ENCODE results near the gene ADAMTS13.

The ADAMTS13 gene

DNA sequence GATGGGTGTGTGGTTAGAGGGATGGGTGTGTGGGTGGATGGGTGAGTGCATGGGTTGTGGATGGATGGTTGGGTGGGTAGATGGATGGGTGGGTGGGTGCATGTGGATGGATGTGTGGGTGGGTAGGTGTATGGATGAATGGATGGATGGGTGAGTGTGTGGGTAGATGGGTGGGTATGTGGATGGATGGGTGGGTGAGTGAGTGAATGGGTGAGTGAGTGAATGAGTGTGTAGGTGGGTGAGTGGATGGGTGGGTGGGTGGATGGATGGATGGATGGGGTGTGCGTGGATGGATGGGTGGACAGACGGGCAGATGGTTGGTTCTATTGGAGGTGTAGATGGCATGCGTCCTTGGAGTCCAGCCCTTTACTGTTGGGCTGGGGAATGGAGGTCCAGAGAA lies 28.8 kb upstream of the ADAMTS13 start:
- DNase-seq: no peak

- DNase-seq: no peak
Measured at GRCh38 chr9:133394687-133395271, 27.4 kb upstream of the ADAMTS13 start.

- DNase-seq: no peak
Measured at GRCh38 chr9:133396952-133397351, 25.2 kb upstream of the ADAMTS13 start.

DNA sequence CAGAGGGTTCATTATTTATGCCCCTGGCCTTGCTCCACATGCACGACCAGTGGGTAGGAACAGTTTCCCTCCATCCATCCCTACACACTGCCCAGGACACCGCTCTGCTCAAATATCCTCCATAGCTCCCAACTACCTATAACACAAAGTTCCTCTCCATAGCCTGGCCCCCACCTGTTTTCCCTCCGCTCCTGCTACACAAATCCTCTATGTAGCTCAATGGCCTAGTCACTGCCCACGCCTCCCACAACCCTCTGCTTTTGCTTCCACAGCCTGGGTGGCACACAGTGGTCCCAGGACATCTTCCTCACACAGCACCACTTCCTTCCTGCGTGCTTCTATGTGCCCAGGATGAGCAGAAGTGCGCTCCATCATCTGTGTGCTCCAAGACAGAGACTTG lies 24.8 kb upstream of the ADAMTS13 start:
- DNase-seq: no peak

DNA sequence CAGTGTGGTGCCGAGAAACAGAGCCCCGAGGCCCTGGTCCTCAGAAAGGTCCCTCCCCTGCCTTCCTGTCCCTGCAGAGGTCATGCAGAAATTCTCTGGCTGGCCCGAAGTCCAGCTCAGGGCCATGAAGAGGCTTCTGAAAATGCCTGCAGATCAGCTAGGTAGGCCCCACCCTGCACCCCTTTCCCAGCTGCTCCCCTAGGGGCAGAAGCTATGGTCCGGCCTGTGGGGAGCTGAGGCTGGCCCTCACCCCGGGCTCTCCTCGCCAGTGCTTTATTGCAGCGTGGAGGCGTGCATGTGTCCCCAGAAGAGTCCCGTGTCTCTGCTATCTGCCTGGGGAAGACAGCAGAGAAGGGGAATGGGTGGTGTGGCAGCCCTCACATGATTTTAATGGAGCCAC lies 24.3 kb upstream of the ADAMTS13 start:
- no peak for DNase-seq

DNA sequence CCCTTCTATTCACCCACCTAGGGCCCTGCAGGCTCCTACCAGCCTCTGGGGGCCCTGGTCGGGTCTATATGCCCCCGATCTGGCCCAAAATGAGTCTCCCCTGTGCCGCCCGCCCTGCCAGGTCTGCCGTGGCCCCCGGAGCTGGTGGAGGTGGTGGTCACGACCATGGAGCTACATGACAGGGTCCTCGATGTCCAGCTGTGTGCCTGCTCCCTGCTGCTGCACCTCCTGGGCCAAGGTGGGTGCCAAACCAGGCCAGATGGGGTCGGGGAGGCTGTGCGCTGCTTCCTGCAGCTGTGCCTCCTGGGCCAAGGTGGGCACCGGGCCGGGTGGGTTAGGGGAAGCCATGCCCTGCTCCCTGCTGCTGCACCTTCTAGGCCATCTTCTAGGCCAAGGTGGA lies 21.9 kb upstream of the ADAMTS13 start:
- DNase-seq: no peak

GRCh38 chr9:133401588-133401987 lies 20.6 kb upstream of the ADAMTS13 start:
- DNase-seq: no peak

- DNase-seq: no peak
Measured at GRCh38 chr9:133402689-133403088, 19.5 kb upstream of the ADAMTS13 start.

GRCh38 chr9:133403766-133404453 lies 18.3 kb upstream of the ADAMTS13 start:
- DNase-seq: no peak

- no peak for DNase-seq
Measured at GRCh38 chr9:133404454-133405002, 17.6 kb upstream of the ADAMTS13 start.

- no peak for DNase-seq
Measured at GRCh38 chr9:133405508-133406438, 16.4 kb upstream of the ADAMTS13 start.

DNA sequence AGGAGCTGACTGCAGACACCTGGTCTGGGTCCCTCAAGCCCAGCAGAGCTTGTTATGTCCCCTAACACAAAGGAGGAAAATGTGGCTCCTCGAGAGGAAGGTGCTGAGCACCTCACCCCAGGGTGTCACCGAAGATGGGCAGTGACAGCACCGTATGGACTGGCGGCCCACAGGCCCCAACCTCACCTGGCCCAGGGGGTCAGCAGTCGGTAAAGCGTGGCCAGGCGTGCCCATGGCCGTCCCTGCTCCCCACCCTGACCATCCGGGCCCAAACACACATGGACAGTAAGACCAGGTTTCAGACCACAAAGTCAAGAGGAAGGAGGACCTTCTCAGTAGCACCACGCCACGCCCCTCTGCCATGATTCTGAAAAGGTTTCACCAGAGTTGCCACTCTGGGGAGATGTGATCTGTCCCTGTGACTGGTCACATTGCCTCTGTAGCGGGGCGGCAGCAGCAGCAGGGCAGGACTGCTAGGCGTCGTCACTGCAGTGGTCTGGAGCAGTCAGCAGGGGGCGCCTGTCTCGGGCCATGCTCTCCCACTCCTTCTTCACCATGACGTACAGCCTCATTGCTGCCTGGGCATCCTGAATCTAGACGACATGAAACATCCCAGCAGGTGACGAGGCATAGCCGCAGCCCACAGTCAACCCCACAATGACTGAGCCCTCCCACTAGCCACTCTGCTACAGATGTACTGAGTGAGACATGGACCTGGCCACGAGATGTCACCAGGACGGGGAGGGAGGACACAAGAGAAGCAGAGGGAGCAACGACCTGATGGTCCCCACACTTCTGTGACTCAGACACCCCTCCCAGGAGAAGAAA lies 15.5 kb upstream of the ADAMTS13 start:
- peak; percentile 58 for DNase-seq

DNA sequence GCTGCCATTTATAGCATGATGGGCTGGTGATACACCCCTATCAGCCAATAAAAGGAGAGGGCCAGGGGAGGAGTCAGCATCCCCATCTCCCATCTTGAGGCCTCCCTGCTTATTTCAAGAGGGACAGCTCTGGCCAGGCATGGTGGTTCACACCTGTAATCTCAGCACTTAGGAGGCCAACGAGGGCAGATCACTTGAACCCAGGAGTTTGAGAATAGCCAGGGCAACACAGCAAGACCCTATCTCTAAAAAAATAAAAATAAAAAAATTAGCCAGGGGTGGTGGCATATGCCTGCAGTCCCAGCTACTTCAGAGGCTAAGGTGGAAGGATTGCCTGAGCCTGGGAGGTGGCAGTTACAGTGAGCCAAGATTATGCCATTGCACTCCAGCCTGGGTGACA lies 14.1 kb upstream of the ADAMTS13 start:
- DNase-seq: no peak

GRCh38 chr9:133415170-133415569 lies 7.0 kb upstream of the ADAMTS13 start:
- DNase-seq: no peak

- peak; percentile 78 for DNase-seq
Measured at GRCh38 chr9:133417541-133418461, 4.4 kb upstream of the ADAMTS13 start, which contains the start of gene REXO4. TSS of gene REXO4 (minus strand) at chr9:133418010. CDS start at chr9:133417844, 166 bp downstream.

DNA sequence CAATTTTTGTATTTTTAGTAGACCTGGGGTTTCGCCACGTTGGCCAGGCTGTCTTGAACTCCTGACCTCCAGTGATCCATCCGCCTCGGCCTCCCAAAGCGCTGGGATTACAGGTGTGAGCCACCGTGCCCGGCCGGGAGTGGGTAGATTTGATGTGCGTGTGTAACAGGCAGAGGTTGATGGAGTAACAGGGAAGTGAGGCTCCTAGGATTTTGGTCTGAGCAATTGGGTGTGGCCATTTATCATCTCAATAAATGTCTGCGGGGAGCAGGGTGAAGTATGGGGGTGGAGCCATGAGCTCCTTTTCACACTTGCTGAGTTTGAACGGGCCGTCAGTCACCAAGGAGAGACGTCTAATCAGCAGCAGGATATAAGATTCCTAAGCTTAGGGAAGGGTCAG lies 3.2 kb upstream of the ADAMTS13 start:
- no peak for DNase-seq

- DNase-seq: no peak
Measured at GRCh38 chr9:133420392-133420827, 1.8 kb upstream of the ADAMTS13 start.

DNA sequence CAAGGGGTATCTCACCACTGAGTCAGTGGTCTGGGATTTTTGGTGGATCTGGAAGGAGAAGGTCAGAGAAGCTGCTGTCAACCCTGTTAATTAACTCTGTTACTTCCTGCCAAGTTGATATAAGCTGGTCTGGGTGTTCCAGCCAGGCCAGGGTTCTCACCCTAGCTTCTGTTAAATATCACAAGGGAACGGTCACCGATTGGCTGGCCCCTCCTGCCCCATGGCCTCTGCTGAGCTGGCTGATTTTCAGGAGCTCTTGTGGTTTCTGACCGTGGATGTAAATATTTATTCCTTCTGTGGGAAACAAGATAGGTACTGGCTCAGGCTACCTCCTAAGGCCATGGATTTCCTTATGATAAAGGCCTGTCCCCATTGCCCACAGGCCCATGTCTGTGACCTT lies 1.0 kb downstream of the ADAMTS13 start:
- DNase-seq: no peak

DNA sequence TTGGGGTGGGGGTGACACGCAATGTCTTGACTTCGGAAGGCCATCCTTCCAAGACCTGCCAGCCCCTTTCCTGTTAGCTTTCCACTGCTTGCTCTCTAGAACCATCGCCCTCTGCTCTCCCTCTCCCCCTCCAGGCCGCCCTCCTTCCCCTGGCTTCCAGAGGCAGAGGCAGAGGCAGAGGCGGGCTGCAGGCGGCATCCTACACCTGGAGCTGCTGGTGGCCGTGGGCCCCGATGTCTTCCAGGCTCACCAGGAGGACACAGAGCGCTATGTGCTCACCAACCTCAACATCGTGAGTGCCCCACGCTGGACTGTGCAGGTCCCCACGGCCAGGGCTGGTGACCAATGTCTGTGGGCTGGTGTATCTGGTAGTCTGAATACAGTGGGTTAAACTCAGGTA lies 2.0 kb downstream of the ADAMTS13 start:
- no peak for DNase-seq

DNA sequence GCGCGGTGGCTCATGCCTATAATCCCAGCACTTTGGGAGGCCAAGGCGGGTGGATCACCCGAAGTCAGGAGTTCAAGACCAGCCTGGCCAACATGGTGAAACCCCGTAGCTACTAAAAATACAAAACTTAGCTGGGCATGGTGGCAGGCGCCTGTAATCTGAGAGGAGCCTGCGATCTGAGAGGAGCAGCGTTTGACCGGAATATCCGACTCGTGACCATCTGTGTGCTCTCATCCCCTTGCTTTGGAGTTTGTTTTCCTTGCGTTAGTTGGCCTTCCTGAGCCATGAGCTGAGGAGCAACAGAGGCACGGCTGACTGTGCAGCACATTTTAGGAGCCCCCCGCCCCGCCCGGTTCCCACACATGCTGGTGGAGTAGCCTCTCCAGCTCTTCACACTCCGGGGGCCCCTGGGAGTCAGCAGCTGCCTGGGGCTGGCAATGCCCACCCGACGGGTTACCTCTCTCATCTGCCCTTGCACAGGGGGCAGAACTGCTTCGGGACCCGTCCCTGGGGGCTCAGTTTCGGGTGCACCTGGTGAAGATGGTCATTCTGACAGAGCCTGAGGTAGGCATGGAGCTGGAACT lies 3.0 kb downstream of the ADAMTS13 start:
- no peak for DNase-seq

DNA sequence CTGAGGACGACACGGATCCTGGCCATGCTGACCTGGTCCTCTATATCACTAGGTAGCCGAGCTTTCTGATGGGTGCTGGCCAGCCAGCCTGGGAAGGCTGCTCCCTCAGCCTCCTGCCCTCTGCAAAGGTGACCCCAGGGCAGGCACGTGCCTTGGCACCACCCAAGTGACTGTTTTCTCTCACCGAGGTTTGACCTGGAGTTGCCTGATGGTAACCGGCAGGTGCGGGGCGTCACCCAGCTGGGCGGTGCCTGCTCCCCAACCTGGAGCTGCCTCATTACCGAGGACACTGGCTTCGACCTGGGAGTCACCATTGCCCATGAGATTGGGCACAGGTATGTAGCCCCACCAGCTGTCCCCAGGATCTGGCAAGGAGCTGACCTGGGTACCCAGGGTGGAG lies 3.8 kb downstream of the ADAMTS13 start:
- no peak for DNase-seq
